Measurements from ENCODE around the gene OR5AR1. TPM values are rescaled to one million over a fixed set of nuclear protein-coding genes. Genes with fewer than 3 reads are reported as not detected.

OR5AR1 gene
- total RNA-seq, 1 donor from 2014 or later, result not detected

Other genes starting within 250 kb of the OR5AR1 start
- gene OR5M3, start 190.3 kb upstream of the OR5AR1 start, total RNA-seq, result not detected
- not detected for gene OR5M8, start 172.3 kb upstream of the OR5AR1 start, total RNA-seq
- not detected for gene OR5M11, start 120.4 kb upstream of the OR5AR1 start, total RNA-seq
- gene OR5M10, start 86.0 kb upstream of the OR5AR1 start, total RNA-seq, result not detected
- not detected for gene OR5M1, start 48.8 kb upstream of the OR5AR1 start, total RNA-seq
- not detected for gene OR5AP2, start 21.2 kb upstream of the OR5AR1 start, total RNA-seq
- not detected for gene OR9G1, start 35.4 kb downstream of the OR5AR1 start, total RNA-seq
- not detected for gene OR9G4, start 85.0 kb downstream of the OR5AR1 start, total RNA-seq

Data from mesenteric fat pad (tissue), 1 donor.